HL-60/S4 treated with phorbol 12-myristate 13-acetate at 8.2 ng/mL for 4 days and 3 days (cell line): ENCODE results near the gene ING1.
"Not testable (repeated sequence)": the region's sequence is repeated elsewhere in the genome, so short reads cannot be mapped to it uniquely, and the experiment has no call there.

Experiments used
- in situ Hi-C: fragments of 300-500 bp; cut with MboI; formaldehyde crosslinking; loops from 2 replicates; pipeline ENCODE4 v1.15.0; 2022; ENCODE audit warnings: low sequenced_read_pairs

Gene ING1

GRCh38 chr13:110690516-110690915 lies 23.0 kb upstream of the ING1 start:
- in situ Hi-C loops, result no loop called here

DNA sequence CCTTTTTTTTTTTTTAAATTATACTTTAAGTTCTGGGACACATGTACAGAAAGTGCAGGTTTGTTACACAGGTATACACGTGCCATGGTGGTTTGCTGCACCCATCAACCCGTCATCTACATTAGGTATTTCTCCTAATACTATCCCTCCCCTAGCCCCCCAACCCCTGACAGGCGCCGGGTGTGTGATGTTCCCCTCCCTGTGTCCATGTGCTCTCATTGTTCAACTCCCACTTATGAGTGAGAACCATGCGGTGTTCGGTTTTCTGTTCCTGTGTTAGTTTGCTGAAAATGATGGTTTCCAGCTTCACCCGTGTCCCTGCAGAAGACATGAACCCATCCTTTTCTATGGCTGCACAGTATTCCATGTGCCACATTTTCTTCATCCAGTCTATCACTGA lies 17.7 kb upstream of the ING1 start:
- in situ Hi-C loops, result not testable (repeated sequence)

- in situ Hi-C loops, result no loop called here
Measured at GRCh38 chr13:110696776-110697175, 16.7 kb upstream of the ING1 start.

GRCh38 chr13:110697842-110698241 lies 15.7 kb upstream of the ING1 start:
- in situ Hi-C loops, result no loop called here

- in situ Hi-C loops, result no loop called here
Measured at GRCh38 chr13:110698689-110699088, 14.8 kb upstream of the ING1 start.

DNA sequence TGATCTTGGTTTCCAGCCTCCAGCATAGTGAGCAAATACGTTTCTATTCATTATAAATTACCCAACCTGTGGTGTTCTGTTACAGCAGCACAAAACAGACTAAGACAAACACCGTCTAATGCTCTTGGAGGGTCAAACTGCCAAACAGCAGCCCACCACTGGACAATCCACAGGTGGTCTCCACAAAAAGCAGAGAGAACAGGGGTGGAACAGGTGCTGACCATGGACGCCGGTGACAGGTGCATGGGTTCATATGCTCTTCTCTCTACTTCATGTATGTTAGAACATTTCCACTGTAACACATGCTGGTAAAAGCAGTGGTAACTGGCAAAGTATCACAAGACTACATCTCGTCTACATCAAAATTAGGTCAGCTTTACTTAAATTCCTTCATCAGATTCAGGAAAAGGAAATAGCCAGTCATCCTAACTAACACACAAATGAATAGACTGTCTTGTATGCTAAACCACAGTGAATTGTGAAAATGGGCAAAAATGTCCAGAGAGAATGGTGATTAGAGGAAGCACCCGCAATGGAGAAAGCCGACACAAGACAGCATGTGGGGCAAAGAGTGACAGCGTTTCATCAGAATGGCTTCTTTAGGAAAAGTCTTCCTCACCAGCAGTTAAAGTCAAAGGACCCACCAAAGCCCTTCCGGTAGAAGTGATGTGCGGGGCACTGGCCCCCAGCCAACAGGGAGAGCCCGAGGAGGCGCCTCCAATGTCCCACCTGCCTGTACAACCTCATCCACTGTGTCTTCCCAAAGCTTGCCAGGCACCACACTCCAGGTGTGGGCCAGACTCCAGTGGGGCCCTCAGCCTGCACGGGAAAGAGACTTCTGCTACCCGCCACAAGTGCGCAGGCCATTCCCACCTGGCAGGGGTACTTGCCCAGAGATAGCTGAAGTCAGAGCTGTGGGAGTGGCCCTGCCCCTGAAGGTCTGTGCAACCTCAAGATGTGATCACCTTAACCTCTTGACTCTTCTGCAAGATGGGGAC lies 14.1 kb upstream of the ING1 start:
- in situ Hi-C loops, result no loop called here

DNA sequence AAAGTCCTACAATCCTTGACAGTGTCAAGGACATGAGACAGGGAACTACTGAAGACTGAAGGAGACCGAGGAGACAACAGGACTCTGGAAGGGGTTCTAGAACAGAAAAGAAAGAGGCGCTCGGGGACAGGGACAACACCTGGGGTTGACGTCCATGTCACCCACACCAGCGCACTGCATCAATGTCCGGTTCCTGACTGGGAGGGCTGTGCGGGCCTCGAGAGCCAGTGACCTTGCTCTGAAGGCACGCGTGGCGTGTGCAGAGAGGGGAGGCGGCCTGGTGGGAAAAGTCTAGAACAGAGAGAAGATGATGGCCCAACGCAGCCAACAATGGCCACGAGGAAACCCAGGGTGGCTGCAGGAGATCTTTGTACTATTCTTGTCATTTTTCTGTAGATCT lies 13.3 kb upstream of the ING1 start:
- in situ Hi-C loops, result no loop called here

DNA sequence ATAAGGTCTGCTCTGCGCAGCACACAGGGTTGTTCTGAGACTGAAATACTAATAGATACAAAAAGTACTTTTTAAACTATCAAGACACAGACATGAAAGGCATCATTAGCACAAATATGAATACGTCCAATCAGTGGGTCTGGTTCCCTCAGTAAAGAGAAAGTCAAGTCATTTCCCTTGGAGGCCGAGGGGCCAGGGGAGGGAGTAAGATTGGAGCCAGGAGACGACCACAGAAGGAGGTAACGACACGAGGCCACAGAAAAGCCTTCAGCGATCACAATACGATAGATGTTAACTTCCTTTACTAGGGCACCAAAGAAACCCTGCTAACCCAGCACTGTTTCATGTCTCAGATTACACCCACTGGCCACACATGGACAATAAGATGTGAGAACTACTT lies 12.9 kb upstream of the ING1 start:
- in situ Hi-C loops, result no loop called here

DNA sequence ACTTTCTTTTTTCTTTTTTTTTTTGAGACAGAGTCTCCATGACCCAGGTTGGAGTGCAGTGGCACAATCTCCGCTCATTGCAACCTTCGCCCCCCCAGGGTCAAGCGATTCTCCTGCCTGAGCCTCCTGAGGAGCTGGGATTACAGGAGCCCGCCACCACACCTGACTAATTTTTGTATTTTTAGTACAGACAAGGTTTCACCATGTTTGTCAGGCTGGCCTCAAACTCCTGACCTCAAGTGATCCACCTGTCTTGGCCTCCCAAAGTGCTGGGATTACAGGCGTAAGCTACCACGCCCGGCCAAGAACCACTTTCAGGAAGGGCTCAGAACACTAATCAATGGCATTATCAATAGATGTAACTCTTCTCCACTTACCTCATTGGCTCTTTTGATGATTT lies 12.4 kb upstream of the ING1 start:
- in situ Hi-C loops, result not testable (repeated sequence)

GRCh38 chr13:110702089-110702488 lies 11.4 kb upstream of the ING1 start:
- in situ Hi-C loops, result no loop called here

DNA sequence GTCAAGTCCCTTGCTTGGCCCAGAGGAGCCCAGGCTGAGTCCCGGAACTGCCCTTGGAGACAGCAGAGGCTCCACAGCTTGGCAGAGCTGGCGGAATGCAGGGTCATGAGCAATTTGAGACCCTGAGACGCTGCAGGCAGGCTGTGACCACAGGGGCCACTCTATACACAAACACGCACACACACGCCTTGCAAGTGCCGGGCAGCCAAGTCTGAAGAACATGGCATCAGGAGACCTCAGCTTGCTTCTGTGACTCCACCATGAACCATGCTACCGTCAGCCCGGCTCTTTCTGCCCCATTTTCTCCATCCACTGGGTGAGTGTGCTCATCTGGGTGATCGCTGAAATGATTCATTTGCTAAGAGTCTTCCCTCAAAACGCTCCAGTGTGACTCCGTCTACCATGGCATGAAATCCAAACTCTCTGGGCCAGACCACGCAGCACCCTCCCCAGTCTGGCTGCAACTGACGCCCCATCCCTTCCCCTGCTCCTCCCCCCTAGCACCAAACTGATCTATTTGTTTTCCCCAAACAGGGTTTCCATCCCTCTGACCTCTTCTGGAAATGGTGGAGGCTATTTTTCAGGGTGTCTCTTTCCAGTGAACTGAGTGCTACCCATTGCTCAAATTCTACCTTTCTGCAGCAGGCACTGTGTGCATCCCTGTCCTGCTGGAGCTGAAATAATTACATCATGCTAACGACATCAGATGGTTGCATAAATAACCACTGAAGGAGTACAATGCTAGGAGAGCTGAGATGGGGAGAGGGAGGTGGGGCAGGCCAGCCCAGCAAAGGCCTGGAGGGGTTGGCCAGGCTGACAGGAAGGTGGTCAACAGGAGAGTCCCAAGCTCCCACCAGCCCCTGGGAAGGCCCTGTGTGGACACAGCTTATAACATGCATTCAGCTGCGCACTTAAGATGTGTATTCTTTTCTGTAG lies 10.6 kb upstream of the ING1 start:
- in situ Hi-C loops, result no loop called here

- in situ Hi-C loops, result no loop called here
Measured at GRCh38 chr13:110705356-110705825, 8.1 kb upstream of the ING1 start.

GRCh38 chr13:110705826-110706569 lies 7.5 kb upstream of the ING1 start, which contains the start of gene CARS2:
Gene CARS2 (minus strand): TSS chr13:110706116. CDS start chr13:110706093, 23 bp downstream.
- in situ Hi-C loops, result no loop called here

GRCh38 chr13:110706570-110707372 lies 6.7 kb upstream of the ING1 start:
- in situ Hi-C loops, result no loop called here

DNA sequence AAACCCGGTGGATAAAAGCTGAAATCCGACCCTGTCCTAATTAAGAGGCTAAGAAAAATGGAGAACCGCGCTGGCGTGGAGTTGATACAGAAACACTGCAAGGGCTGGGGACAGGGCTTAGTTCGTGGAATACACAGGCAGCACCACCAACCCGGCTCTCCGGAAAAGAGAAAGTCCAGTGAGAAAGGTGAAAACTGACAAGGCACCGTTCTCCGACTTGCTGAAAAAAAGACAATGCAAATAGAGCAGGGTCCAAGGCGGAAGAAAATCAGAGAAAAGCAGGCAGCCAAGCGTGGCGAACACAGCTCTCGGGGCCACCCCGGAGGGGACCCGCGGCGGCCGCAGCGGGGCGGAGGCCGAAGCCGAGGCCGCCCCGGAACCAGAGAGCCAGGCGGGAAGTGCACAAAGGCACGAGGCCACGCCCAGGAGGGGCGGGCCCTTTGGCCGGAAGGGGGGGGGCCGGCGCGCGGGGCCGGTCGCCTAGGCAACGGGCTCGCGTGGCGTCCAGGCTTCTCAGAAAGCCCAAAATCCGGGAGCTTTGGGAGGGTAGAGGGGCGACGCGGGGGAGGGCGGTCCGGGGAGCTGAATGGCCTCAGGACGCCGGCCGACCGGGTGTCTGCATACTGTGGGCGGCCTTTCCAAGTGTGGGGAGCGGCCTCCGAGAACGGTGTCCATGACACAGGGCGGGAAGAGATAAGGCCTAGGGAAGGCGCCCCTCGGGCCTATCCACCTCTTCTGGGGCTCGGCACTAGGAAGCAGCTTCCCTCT lies 1.2 kb upstream of the ING1 start:
- in situ Hi-C loops, result no loop called here

- in situ Hi-C loops, result no loop called here
Measured at GRCh38 chr13:110712849-110713641, 455 bp upstream of the ING1 start.

- in situ Hi-C loops, result no loop called here
Measured at GRCh38 chr13:110713981-110714796, 689 bp downstream of the ING1 start.
